Measurements from ENCODE around the gene AP4E1.

DNA sequence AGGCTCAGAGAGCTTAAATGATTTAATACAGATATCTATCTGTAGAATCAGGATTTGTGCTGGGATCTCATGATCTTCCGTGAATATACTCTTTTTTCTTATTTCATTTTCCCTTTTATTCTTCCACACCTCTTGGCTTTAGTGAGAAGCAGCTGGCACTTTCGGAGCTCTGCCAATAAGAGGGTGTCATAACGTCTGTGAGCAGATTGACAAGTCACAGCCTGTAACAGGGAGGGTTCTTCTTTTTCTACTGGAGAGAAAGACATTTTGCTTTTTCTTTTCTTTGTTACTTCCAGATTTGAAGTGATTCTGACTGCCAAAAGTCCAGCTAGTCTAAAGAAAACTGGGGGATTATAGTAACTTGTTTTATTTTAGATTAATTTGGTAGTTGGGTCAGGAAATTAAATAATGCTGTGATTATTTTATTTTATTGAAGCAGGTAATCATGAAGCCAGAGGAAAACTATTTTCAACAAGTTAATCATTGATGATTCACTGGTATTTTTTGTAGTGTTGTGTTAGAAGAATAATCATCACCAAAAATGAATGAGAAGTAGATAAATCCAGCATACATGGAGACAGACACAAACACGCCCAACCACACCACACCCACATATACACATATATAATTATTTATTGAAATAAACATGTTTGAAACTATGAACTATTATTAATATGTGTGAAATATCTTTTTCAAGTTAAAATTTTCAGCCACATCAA lies 116.4 kb downstream of the AP4E1 start:
- TF ChIP-seq, protein P1, sequence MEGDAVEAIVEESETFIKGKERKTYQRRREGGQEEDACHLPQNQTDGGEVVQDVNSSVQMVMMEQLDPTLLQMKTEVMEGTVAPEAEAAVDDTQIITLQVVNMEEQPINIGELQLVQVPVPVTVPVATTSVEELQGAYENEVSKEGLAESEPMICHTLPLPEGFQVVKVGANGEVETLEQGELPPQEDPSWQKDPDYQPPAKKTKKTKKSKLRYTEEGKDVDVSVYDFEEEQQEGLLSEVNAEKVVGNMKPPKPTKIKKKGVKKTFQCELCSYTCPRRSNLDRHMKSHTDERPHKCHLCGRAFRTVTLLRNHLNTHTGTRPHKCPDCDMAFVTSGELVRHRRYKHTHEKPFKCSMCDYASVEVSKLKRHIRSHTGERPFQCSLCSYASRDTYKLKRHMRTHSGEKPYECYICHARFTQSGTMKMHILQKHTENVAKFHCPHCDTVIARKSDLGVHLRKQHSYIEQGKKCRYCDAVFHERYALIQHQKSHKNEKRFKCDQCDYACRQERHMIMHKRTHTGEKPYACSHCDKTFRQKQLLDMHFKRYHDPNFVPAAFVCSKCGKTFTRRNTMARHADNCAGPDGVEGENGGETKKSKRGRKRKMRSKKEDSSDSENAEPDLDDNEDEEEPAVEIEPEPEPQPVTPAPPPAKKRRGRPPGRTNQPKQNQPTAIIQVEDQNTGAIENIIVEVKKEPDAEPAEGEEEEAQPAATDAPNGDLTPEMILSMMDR (IDR thresholded peaks at IDR 0.05): no peak
- TF ChIP-seq POLR2AphosphoS5 (IDR thresholded peaks at IDR 0.05): no peak
